IMR-90 (cell line): ENCODE measurements around the gene TBC1D32.

Experiments used
- BHLHE40 ChIP-seq: fragments of 150-350 bp; IDR thresholded peaks from 2 replicates; pipeline ENCODE4 v1.6.1; 2016; ENCODE audit warnings: mild to moderate bottlenecking, low read depth, low read length
- CTCF ChIP-seq: conservative IDR thresholded peaks from 2 replicates; pipeline ENCODE4 v1.5.1; 2012; ENCODE audit warnings: mild to moderate bottlenecking, low read depth, low read length, improper control_type of control experiment
- MXI1 ChIP-seq: IDR thresholded peaks from 2 replicates; pipeline ENCODE4 v1.6.1; 2012; ENCODE audit warnings: low read depth, mild to moderate bottlenecking, low read length, moderate library complexity, borderline replicate concordance
- NFE2L2 ChIP-seq: fragments of 150-350 bp; IDR thresholded peaks from 2 replicates; pipeline ENCODE4 v1.6.1; 2016; ENCODE audit warnings: low read depth, mild to moderate bottlenecking, low read length
- USF2 ChIP-seq: fragments of 150-350 bp; IDR thresholded peaks from 2 replicates; pipeline ENCODE4 v1.6.1; 2017; ENCODE audit warnings: mild to moderate bottlenecking, antibody characterized with exemption, low read length, low read depth

GRCh38 chr6:121183742-121184141 is 150.5 kb downstream of the TBC1D32 start:
- TF ChIP-seq NFE2L2 (no peak), CTCF (no peak), MXI1 (no peak), BHLHE40 (no peak), USF2 (no peak)
